SK-N-SH (cell line): ENCODE measurements around the gene PLEKHG3. TPM values are rescaled to one million over a fixed set of nuclear protein-coding genes. Genes with fewer than 3 reads are reported as not detected.

Experiments used
- CTCF ChIA-PET: fragments of 300-600, 350-600 bp; formaldehyde crosslinking; extraction: SDS; loops from one replicate; lab custom pipeline; 2021; lab: Yijun Ruan, JAX
- POLR2A ChIA-PET: fragments of 350-600 bp; sonication (Branson Sonifier 250); formaldehyde crosslinking; extraction: SDS; loops from one replicate; lab custom pipeline; 2020; ENCODE audit warnings: antibody characterized with exemption, inconsistent platforms; lab: Yijun Ruan, JAX
- DNase-seq: peaks from one replicate; pipeline ENCODE4 v3.0.0; 2012
- H2AFZ ChIP-seq: fragments of 200-600 bp; sonication (generic); 2 replicates; pipeline ENCODE4 v1.8.1; 2016; ENCODE audit warnings: antibody characterized with exemption, mild to moderate bottlenecking, low read depth
- H3F3A ChIP-seq: fragments of 200-600 bp; sonication (generic); replicated peaks from 2 replicates; pipeline ENCODE3; 2016; ENCODE audit warnings: antibody characterized with exemption, mild to moderate bottlenecking; ENCODE audit not compliant: insufficient read depth
- H3K27ac ChIP-seq, 2 experiments: fragments of 200-500 bp in 1 of 2; fragments of 200-600 bp in 1 of 2; sonication (Bioruptor generic) in 1 of 2; sonication (generic), shearing (Covaris generic) in 1 of 2; 2 replicates each; pipeline versions ENCODE4 v1.5.1 to v1.6.1; 2014 to 2016; ENCODE audit warnings: low read depth in 2 of 2, inconsistent platforms in 1 of 2, low read length in 1 of 2, mild to moderate bottlenecking in 1 of 2, mixed read lengths in 1 of 2
- H3K27me3 ChIP-seq: fragments of 200-600 bp; sonication (generic), shearing (Covaris generic); 2 replicates; pipeline ENCODE4 v1.6.1; 2016; ENCODE audit warnings: mixed run types; ENCODE audit not compliant: insufficient read depth
- H3K36me3 ChIP-seq, 2 experiments: fragments of 200-500 bp in 1 of 2; fragments of 200-600 bp in 1 of 2; sonication (Bioruptor generic) in 1 of 2; sonication (generic) in 1 of 2; replicated peaks in 1 of 2; 2 replicates each; pipeline versions ENCODE3 to v1.5.1; 2014 to 2016; ENCODE audit warnings: low read length in 1 of 2, mild to moderate bottlenecking in 1 of 2; ENCODE audit not compliant: insufficient read depth in 2 of 2, control insufficient read depth in 1 of 2
- H3K4me1 ChIP-seq, 2 experiments: fragments of 200-500 bp in 1 of 2; fragments of 200-600 bp in 1 of 2; sonication (Bioruptor generic) in 1 of 2; sonication (generic), shearing (Covaris generic) in 1 of 2; 2 replicates each; pipeline versions ENCODE4 v1.5.1 to v1.6.1; 2014 to 2016; ENCODE audit warnings: low read depth in 1 of 2, low read length in 1 of 2, mixed run types in 1 of 2; ENCODE audit not compliant: insufficient read depth in 2 of 2, control insufficient read depth in 1 of 2
- H3K4me2 ChIP-seq: fragments of 200-600 bp; sonication (generic), shearing (Covaris generic); 2 replicates; pipeline ENCODE4 v1.6.1; 2017; ENCODE audit warnings: mixed run types
- H3K4me3 ChIP-seq, 2 experiments: fragments of 200-500 bp in 1 of 2; fragments of 200-600 bp in 1 of 2; sonication (Bioruptor generic) in 1 of 2; sonication (generic), shearing (Covaris generic) in 1 of 2; 2 replicates each; pipeline versions ENCODE4 v1.5.1 to v1.8.1; 2014 to 2016; ENCODE audit warnings: low read depth in 2 of 2, inconsistent platforms in 1 of 2, low read length in 1 of 2, mild to moderate bottlenecking in 1 of 2, mixed read lengths in 1 of 2, moderate library complexity in 1 of 2
- H3K79me2 ChIP-seq: fragments of 200-600 bp; sonication (generic); 2 replicates; pipeline ENCODE4 v1.8.1; 2017; ENCODE audit warnings: mild to moderate bottlenecking; ENCODE audit not compliant: insufficient read depth
- H3K9ac ChIP-seq: fragments of 200-600 bp; sonication (generic); 2 replicates; pipeline ENCODE4 v1.6.1; 2017; ENCODE audit warnings: mixed run types
- H3K9me2 ChIP-seq: fragments of 200-600 bp; sonication (generic); 2 replicates; pipeline ENCODE4 v1.6.1; 2017; ENCODE audit warnings: mixed run types
- H3K9me3 ChIP-seq: fragments of 200-600 bp; sonication (generic); 2 replicates; pipeline ENCODE4 v1.6.1; 2017; ENCODE audit warnings: mixed run types, mild to moderate bottlenecking, moderate library complexity
- H4K20me1 ChIP-seq: fragments of 200-600 bp; sonication (generic); 2 replicates; pipeline ENCODE4 v1.6.1; 2017; ENCODE audit warnings: mild to moderate bottlenecking, mixed run types; ENCODE audit not compliant: insufficient read depth
- CTCF ChIP-seq: fragments of 200-600 bp; sonication (generic); IDR thresholded peaks from 2 replicates; pipeline ENCODE4 v1.6.1; 2017; ENCODE audit warnings: antibody characterized with exemption, mild to moderate bottlenecking, moderate library complexity
- EZH2phosphoT487 ChIP-seq: fragments of 200-600 bp; sonication (generic); IDR thresholded peaks from 2 replicates; pipeline ENCODE4 v1.6.1; 2017; ENCODE audit warnings: low read depth, mixed run types, mild to moderate bottlenecking, antibody characterized with exemption, moderate library complexity, borderline replicate concordance
- FOXJ3 ChIP-seq: sonication (generic); formaldehyde crosslinking; IDR thresholded peaks from 2 replicates; pipeline ENCODE4 v1.5.1; 2020; ENCODE audit warnings: mild to moderate bottlenecking, missing genetic modification reagents
- NRF1 ChIP-seq: IDR thresholded peaks from 2 replicates; pipeline ENCODE4 v1.6.1; 2012; ENCODE audit warnings: low read depth, mild to moderate bottlenecking, low read length
- REST ChIP-seq: IDR thresholded peaks from 2 replicates; pipeline ENCODE4 v1.6.1; 2012; ENCODE audit warnings: mild to moderate bottlenecking, low read depth, low read length, moderate library complexity
- RXRA ChIP-seq: IDR thresholded peaks from 2 replicates; pipeline ENCODE4 v1.4.0; 2012; ENCODE audit warnings: low read depth, mild to moderate bottlenecking, borderline replicate concordance
- TCF12 ChIP-seq: IDR thresholded peaks from 2 replicates; pipeline ENCODE4 v1.4.0; 2012
- TEAD4 ChIP-seq: IDR thresholded peaks from 2 replicates; pipeline ENCODE4 v1.4.0; 2012; ENCODE audit warnings: mild to moderate bottlenecking, borderline replicate concordance; ENCODE audit not compliant: insufficient read depth
- USF1 ChIP-seq: IDR thresholded peaks from 2 replicates; pipeline ENCODE4 v1.4.0; 2012; ENCODE audit warnings: low read depth, borderline replicate concordance
- USF2 ChIP-seq: fragments of 150-350 bp; IDR thresholded peaks from 2 replicates; pipeline ENCODE4 v1.6.1; 2017; ENCODE audit warnings: antibody characterized with exemption, low read length, low read depth, borderline replicate concordance
- YY1 ChIP-seq: IDR thresholded peaks from 2 replicates; pipeline ENCODE4 v1.4.0; 2012; ENCODE audit warnings: low read depth, mild to moderate bottlenecking
- WGBS: methylation state at CpG from one replicate; pipeline ENCODE4 v1.1.6; 2017; ENCODE audit warnings: low lambda C conversion rate; 5-methylcytosine and 5-hydroxymethylcytosine counted together
- polyA plus RNA-seq, 3 experiments: library from polyadenylated mRNA; depleted of rRNA; stranded (reverse); fragments of >200 nt; gene quantifications; 2 replicates each; pipeline ENCODE4 v1.2.3, GENCODE V29; 2012

Gene PLEKHG3
- polyA plus RNA-seq, 1 of the 3 experiments (the other 2 are of a cell fraction): 5.1 TPM

GRCh38 chr14:64702493-64703394 is 1.5 kb upstream of the PLEKHG3 start:
- no peak overlapping the region for H3K9ac ChIP-seq
- TF ChIP-seq USF2: no peak
- TF ChIP-seq USF1: no peak
- no peak for TF ChIP-seq NRF1
- no peak for TF ChIP-seq REST
- TF ChIP-seq EZH2phosphoT487: no peak
- no peak for TF ChIP-seq TCF12
- TF ChIP-seq FOXJ3: no peak
- TF ChIP-seq CTCF: no peak
- no peak for TF ChIP-seq YY1
- TF ChIP-seq TEAD4: no peak
- no peak for TF ChIP-seq RXRA
- H3K4me1 ChIP-seq: peaks cover 6 to 25% of the 10 kb centered on the region in 2 experiments; a peak in 2 of 4 replicates
- 95% methylated on average over 23 of the region's 25 CpGs for WGBS
- peaks cover 17% of the 10 kb centered on the region; the same call in 1 of the 2 replicates for H3K79me2 ChIP-seq
- ChIA-PET CTCF (interaction anchor here (1.5 to 2.2 kb wide), 2 partner anchors 62 to 189 kb away, joined by 4 to 13 read pairs; no protein-coding TSS in a partner anchor), POLR2A (interaction anchor here (2.5 kb wide), 1 partner anchor 59 kb away, joined by 15 read pairs; no protein-coding TSS in a partner anchor)
- no peaks in the 10 kb centered on the region for H3K9me2 ChIP-seq
- H3K27ac ChIP-seq: no peak overlapping the region
- DNase-seq: no peak
- no peak overlapping the region for H2AFZ ChIP-seq
- H3K36me3 ChIP-seq: no peaks in the 10 kb centered on the region
- no peaks in the 10 kb centered on the region for H3K9me3 ChIP-seq
- no peak overlapping the region for H3K4me3 ChIP-seq
- H3F3A ChIP-seq: no peaks in the 10 kb centered on the region
- peaks cover 2% of the 10 kb centered on the region for H3K27me3 ChIP-seq
- no peak overlapping the region for H3K4me2 ChIP-seq
- H4K20me1 ChIP-seq: no peaks in the 10 kb centered on the region
